Vagina (tissue), 2 donors: Measurements from ENCODE around the gene LMO7. TPM values are rescaled to one million over a fixed set of nuclear protein-coding genes. Genes with fewer than 3 reads are reported as not detected.
A peak's percentile ranks its signal among the peaks of the same experiment; 100 is the strongest.

Experiments used
- DNase-seq, 2 donors: peaks; one replicate each; pipeline ENCODE4 v3.0.0-alpha.2; 2017; ENCODE audit errors: extremely low spot score in 2 of 2
- H3K27ac ChIP-seq: fragments of 200-600 bp; sonication (generic); one replicate; pipeline ENCODE4 v1.5.1; 2019
- H3K27me3 ChIP-seq: fragments of 200-600 bp; sonication (generic); one replicate; pipeline ENCODE4 v1.5.1; 2019
- H3K36me3 ChIP-seq, 2 donors: fragments of 200-600 bp; sonication (generic); one replicate each; pipeline ENCODE4 v1.5.1; 2017 to 2019
- H3K4me1 ChIP-seq: fragments of 200-600 bp; sonication (generic); one replicate; pipeline ENCODE4 v1.5.1; 2019
- H3K4me3 ChIP-seq, 2 donors: fragments of 200-600 bp; sonication (generic); 1 replicate in 1 of 2; 2 replicates in 1 of 2; pipeline ENCODE4 v1.5.1; 2016 to 2019
- H3K9me3 ChIP-seq: fragments of 200-600 bp; sonication (generic); one replicate; pipeline ENCODE4 v1.5.1; 2019
- POLR2A ChIP-seq, 2 donors: fragments of 450-650 bp; IDR thresholded peaks; one replicate each; pipeline ENCODE4 v1.6.1; 2017; ENCODE audit warnings: antibody characterized with exemption in 2 of 2, mild to moderate bottlenecking in 2 of 2, moderate library complexity in 2 of 2
- POLR2AphosphoS5 ChIP-seq, 2 donors: sonication (generic); formaldehyde crosslinking; IDR thresholded peaks; one replicate each; pipeline ENCODE4 v1.9.0; 2017; ENCODE audit warnings: antibody characterized with exemption in 2 of 2, mild to moderate bottlenecking in 2 of 2, low read depth in 1 of 2; ENCODE audit not compliant: insufficient read depth in 1 of 2
- intact Hi-C: fragments of 100-400 bp; cut with DNase I; formaldehyde crosslinking; loops from one replicate; pipeline ENCODE4 v1.15.1; 2023
- total RNA-seq: library from RNA; depleted of rRNA; stranded (reverse); fragments of >200 nt; gene quantifications from one replicate; pipeline ENCODE4 v1.2.3, GENCODE V29; 2016
- TF ChIP-seq, protein P1 (sequence below), 3 experiments: fragments of 450-650 bp in 2 of 3; fragments of 200-600 bp in 1 of 3; sonication (generic) in 1 of 3; IDR thresholded peaks; one replicate each; pipeline ENCODE4 v1.5.1; 2017 to 2019; ENCODE audit warnings: antibody characterized with exemption in 3 of 3, mild to moderate bottlenecking in 2 of 3, moderate library complexity in 2 of 3

The LMO7 gene
- total RNA-seq, 1 donor from 2014 or later = 85.4 TPM

DNA sequence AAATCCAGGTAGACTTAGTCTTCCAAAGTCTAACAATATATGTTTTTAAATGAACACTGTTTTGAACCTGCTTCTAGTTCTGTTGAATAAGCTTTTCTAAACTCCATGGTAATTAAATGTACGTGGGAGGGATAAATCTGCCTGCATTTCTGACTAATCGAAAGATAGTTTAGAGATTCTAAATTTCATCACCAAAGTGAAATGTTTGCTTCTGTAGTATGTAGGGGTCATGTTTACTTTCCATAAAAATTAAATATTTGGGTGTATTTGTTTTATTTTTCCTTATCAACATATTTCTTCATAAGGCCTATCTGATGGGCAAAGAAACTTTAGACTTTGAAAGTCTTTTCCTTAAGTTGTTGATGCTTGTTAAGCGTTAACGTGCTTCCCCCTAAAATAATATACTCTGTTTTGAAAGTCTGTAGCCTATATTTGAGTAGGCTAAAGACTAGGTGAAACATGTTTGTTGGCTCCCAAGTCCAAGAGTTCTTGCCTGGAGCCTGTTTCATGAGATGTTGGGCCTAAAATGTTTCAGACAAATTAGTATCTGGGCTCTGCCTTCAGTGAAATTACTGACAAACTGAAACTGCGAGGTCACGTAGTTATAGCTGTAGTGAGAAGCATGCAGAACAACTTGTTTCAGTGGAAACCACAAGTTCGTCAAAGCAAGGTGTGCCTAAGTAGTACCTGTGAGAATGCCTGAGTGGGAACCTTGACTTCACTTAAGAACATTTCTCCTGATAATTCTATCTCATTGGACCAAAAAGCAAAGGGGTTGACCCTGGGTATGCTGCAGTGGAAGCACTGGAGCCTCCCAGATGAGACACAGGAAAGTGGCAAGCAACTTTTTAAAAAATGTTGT lies 126.2 kb downstream of the LMO7 start:
- TF ChIP-seq POLR2AphosphoS5 (IDR thresholded peaks at IDR 0.05; ENCODE audit: insufficient read depth in 1 of 2, low read depth in 1 of 2) (peak in 1 of 2 donors; percentile 23), POLR2A (IDR thresholded peaks at IDR 0.05) (no peak)
- TF ChIP-seq, protein P1, sequence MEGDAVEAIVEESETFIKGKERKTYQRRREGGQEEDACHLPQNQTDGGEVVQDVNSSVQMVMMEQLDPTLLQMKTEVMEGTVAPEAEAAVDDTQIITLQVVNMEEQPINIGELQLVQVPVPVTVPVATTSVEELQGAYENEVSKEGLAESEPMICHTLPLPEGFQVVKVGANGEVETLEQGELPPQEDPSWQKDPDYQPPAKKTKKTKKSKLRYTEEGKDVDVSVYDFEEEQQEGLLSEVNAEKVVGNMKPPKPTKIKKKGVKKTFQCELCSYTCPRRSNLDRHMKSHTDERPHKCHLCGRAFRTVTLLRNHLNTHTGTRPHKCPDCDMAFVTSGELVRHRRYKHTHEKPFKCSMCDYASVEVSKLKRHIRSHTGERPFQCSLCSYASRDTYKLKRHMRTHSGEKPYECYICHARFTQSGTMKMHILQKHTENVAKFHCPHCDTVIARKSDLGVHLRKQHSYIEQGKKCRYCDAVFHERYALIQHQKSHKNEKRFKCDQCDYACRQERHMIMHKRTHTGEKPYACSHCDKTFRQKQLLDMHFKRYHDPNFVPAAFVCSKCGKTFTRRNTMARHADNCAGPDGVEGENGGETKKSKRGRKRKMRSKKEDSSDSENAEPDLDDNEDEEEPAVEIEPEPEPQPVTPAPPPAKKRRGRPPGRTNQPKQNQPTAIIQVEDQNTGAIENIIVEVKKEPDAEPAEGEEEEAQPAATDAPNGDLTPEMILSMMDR (IDR thresholded peaks at IDR 0.05) = no peak
- DNase-seq = no peak

DNA sequence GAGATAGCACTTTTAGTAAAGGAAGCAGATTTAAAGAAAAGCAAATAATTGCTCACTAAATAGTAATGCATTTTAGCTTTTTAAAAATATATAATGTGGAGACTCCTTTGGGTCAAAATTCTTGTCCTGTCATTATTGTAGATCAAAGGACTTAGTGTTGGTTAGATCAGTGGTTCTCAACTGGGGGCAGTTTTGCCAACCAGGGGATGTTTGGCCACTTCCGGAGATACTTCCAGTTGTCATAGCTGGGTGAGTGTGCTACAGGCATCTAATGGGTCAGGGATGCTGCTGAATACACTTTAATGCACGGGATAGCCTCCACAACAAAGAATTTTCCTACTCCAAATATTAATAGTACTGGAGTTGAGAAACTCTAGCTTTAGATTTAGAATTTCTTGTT lies 126.8 kb downstream of the LMO7 start:
- no peak for DNase-seq
- Histone ChIP-seq H3K36me3 (no peaks in the 10 kb centered on the region), H3K27me3 (no peaks in the 10 kb centered on the region), H3K4me1 (no peaks in the 10 kb centered on the region), H3K4me3 (peak overlapping the region in 1 of 2 donors; percentile 29), H3K27ac (peak overlapping the region; percentile 36), H3K9me3 (no peaks in the 10 kb centered on the region)
- intact Hi-C loops = no loop called here
- TF ChIP-seq, protein P1 (IDR thresholded peaks at IDR 0.05) = no peak
- TF ChIP-seq POLR2AphosphoS5 (IDR thresholded peaks at IDR 0.05; ENCODE audit: insufficient read depth in 1 of 2, low read depth in 1 of 2) (no peak), POLR2A (IDR thresholded peaks at IDR 0.05) (no peak)

More for the DNA sequence above, 126.2 kb downstream of the LMO7 start:
- Histone ChIP-seq H3K4me1 (no peaks in the 10 kb centered on the region), H3K4me3 (peak overlapping the region in 1 of 2 donors; percentile 29), H3K27ac (peak overlapping the region; percentile 36), H3K27me3 (no peaks in the 10 kb centered on the region), H3K36me3 (no peaks in the 10 kb centered on the region), H3K9me3 (no peaks in the 10 kb centered on the region)
- intact Hi-C loops = no loop called here

DNA sequence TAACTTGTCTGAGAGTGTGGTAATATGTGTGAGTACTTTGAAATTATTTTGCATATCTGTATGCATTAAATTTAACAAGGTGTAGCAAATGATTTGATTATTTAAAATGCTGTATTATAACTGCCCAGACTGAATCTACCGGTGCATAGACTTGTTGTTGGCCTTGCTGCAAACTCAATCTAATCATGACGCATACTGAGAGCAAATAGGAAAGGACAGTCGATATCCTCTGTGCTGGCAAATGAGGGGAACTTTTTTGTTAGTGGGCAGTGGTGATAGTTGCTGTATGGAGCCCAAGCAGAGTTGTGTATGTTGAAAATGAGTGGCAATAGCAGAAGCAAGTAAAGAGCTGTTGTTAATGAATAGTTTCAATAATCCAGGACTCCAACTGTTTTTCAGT lies 127.4 kb downstream of the LMO7 start:
- peaks cover 5% of the 10 kb centered on the region for H3K4me1 ChIP-seq
- intact Hi-C loops = no loop called here
- no peaks in the 10 kb centered on the region for H3K27me3 ChIP-seq
- TF ChIP-seq POLR2A (IDR thresholded peaks at IDR 0.05) = no peak
- peak overlapping the region in 1 of 2 donors; percentile 29 for H3K4me3 ChIP-seq
- H3K27ac ChIP-seq = no peak overlapping the region
- no peaks in the 10 kb centered on the region for H3K9me3 ChIP-seq
- H3K36me3 ChIP-seq = no peaks in the 10 kb centered on the region
- no peak for DNase-seq

DNA sequence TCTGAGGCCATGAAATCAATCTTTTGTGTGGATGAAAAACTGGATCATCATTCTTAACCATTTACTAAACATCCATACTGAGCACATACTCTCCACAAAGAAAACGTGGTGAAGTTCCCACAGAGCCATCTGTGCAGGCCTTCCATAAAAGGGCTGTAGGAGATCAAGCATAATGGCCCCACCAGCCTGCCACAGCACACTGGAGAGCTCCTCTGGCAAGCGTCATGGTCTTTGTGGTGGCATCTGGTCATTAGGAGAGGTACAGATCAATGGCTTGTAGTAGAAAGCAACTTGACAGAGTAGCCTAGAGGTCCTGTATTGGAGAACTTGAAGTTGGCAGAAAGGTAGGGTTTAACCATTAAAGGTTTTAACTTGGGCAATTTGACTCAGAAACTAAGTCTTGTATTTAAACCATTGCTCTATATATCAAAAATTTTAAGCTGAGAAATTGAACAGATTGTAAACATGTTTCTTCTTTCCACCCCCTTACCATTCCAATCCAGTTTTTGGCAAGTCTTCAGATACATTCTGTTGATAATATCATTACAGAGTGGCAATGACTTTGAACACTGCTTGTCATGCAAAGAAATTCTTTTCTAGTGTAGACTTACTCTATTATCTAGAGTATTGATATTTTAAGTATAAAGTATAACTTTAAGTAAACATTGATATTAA lies 128.3 kb downstream of the LMO7 start:
- Histone ChIP-seq H3K9me3 (no peaks in the 10 kb centered on the region), H3K4me3 (no peak overlapping the region), H3K27ac (no peak overlapping the region), H3K27me3 (no peaks in the 10 kb centered on the region), H3K36me3 (no peaks in the 10 kb centered on the region), H3K4me1 (peaks cover 9% of the 10 kb centered on the region)
- no peak for TF ChIP-seq POLR2A (IDR thresholded peaks at IDR 0.05)
- no peak for TF ChIP-seq POLR2AphosphoS5 (IDR thresholded peaks at IDR 0.05; ENCODE audit: insufficient read depth in 1 of 2, low read depth in 1 of 2)
- TF ChIP-seq, protein P1 (IDR thresholded peaks at IDR 0.05) = no peak
- intact Hi-C loops = no loop called here
- DNase-seq = no peak

DNA sequence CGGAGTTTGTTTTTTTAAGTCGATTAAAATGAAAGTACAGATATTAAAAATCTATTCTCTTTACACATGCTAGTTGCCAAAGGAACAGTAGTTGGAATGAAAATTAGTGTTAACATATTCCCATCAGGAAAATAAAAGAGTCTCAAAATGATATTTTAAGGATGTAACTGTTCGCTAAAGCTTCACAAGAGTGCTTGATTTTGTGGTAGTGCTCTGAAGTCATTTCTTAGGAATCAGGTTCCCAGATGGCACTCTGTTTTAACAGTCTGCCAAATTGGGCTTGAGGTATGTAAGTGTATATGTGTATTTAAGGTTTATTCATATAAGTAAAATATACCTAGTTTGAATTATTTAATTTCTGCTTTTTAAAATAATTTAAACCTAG lies 128.8 kb downstream of the LMO7 start:
- no peak overlapping the region for H3K4me3 ChIP-seq

More for the DNA sequence above, 128.8 kb downstream of the LMO7 start:
- H3K27me3 ChIP-seq = no peaks in the 10 kb centered on the region
- no peak for DNase-seq
- peaks cover 15% of the 10 kb centered on the region for H3K4me1 ChIP-seq
- TF ChIP-seq POLR2AphosphoS5 (IDR thresholded peaks at IDR 0.05; ENCODE audit: insufficient read depth in 1 of 2, low read depth in 1 of 2) = no peak
- no peak for TF ChIP-seq POLR2A (IDR thresholded peaks at IDR 0.05)
- TF ChIP-seq, protein P1 (IDR thresholded peaks at IDR 0.05) = no peak
- intact Hi-C loops = no loop called here
- no peaks in the 10 kb centered on the region for H3K9me3 ChIP-seq
- no peak overlapping the region for H3K27ac ChIP-seq
- H3K36me3 ChIP-seq = no peaks in the 10 kb centered on the region
